Measurements from ENCODE around the gene SLAIN2.

The SLAIN2 gene

GRCh38 chr4:48470137-48470536, 128.8 kb downstream of the SLAIN2 start:
- TF ChIP-seq POLR2AphosphoS5 (IDR thresholded peaks at IDR 0.05; ENCODE audit: low read depth, low read length): no peak
- TF ChIP-seq FOXP2 (optimal IDR thresholded peaks at IDR 0.05; ENCODE audit: borderline replicate concordance, extremely low read depth, extremely low read length, insufficient read depth): no peak
- TF ChIP-seq REST (IDR thresholded peaks at IDR 0.05; ENCODE audit: insufficient read depth in 1 of 2, low read depth in 2 of 2, low read length in 2 of 2): no peak
- TF ChIP-seq TAF1 (IDR thresholded peaks at IDR 0.05; ENCODE audit: borderline replicate concordance, insufficient read depth, low read length): no peak
- TF ChIP-seq SIN3A (IDR thresholded peaks at IDR 0.05; ENCODE audit: borderline replicate concordance, insufficient read depth, low read length): no peak

GRCh38 chr4:48470570-48470969, 129.2 kb downstream of the SLAIN2 start:
- TF ChIP-seq REST (IDR thresholded peaks at IDR 0.05; ENCODE audit: insufficient read depth in 1 of 2, low read depth in 2 of 2, low read length in 2 of 2) (no peak), SIN3A (IDR thresholded peaks at IDR 0.05; ENCODE audit: borderline replicate concordance, insufficient read depth, low read length) (no peak), TAF1 (IDR thresholded peaks at IDR 0.05; ENCODE audit: borderline replicate concordance, insufficient read depth, low read length) (no peak), FOXP2 (optimal IDR thresholded peaks at IDR 0.05; ENCODE audit: borderline replicate concordance, extremely low read depth, extremely low read length, insufficient read depth) (no peak), POLR2AphosphoS5 (IDR thresholded peaks at IDR 0.05; ENCODE audit: low read depth, low read length) (no peak)

GRCh38 chr4:48472794-48473193, 131.5 kb downstream of the SLAIN2 start:
- TF ChIP-seq POLR2AphosphoS5 (IDR thresholded peaks at IDR 0.05; ENCODE audit: low read depth, low read length): no peak
- no peak for TF ChIP-seq REST (IDR thresholded peaks at IDR 0.05; ENCODE audit: insufficient read depth in 1 of 2, low read depth in 2 of 2, low read length in 2 of 2)
- no peak for TF ChIP-seq TAF1 (IDR thresholded peaks at IDR 0.05; ENCODE audit: borderline replicate concordance, insufficient read depth, low read length)
- TF ChIP-seq SIN3A (IDR thresholded peaks at IDR 0.05; ENCODE audit: borderline replicate concordance, insufficient read depth, low read length): no peak
- TF ChIP-seq FOXP2 (optimal IDR thresholded peaks at IDR 0.05; ENCODE audit: borderline replicate concordance, extremely low read depth, extremely low read length, insufficient read depth): no peak

GRCh38 chr4:48475770-48476169, 134.4 kb downstream of the SLAIN2 start:
- no peak for TF ChIP-seq TAF1 (IDR thresholded peaks at IDR 0.05; ENCODE audit: borderline replicate concordance, insufficient read depth, low read length)
- TF ChIP-seq REST (IDR thresholded peaks at IDR 0.05; ENCODE audit: insufficient read depth in 1 of 2, low read depth in 2 of 2, low read length in 2 of 2): no peak
- no peak for TF ChIP-seq POLR2AphosphoS5 (IDR thresholded peaks at IDR 0.05; ENCODE audit: low read depth, low read length)
- TF ChIP-seq FOXP2 (optimal IDR thresholded peaks at IDR 0.05; ENCODE audit: borderline replicate concordance, extremely low read depth, extremely low read length, insufficient read depth): no peak
- TF ChIP-seq SIN3A (IDR thresholded peaks at IDR 0.05; ENCODE audit: borderline replicate concordance, insufficient read depth, low read length): no peak

Measured in PFSK-1 (cell line).